ENCODE measurements around the gene SSH2.
"Not testable (repeated sequence)": the region's sequence is repeated elsewhere in the genome, so short reads cannot be mapped to it uniquely, and the experiment has no call there.

Gene SSH2

GRCh38 chr17:29931231-29931932 is 1.4 kb upstream of the SSH2 start:
- DNase-seq (ENCODE audit: low read depth): peak; percentile 48

GRCh38 chr17:29930409-29931010 is 482 bp upstream of the SSH2 start:
- no peak for DNase-seq (ENCODE audit: low read depth)

- DNase-seq (ENCODE audit: low read depth): no peak
These were observed 959 bp downstream of the SSH2 start for GRCh38 chr17:29929006-29929532.

GRCh38 chr17:29927546-29927945 is 2.5 kb downstream of the SSH2 start:
- no peak for DNase-seq (ENCODE audit: low read depth)

- no peak for DNase-seq (ENCODE audit: low read depth)
These were observed 5.2 kb downstream of the SSH2 start for GRCh38 chr17:29924786-29925185.

GRCh38 chr17:29918922-29919856 is 10.8 kb downstream of the SSH2 start:
- DNase-seq (ENCODE audit: low read depth): no peak

GRCh38 chr17:29918016-29918415 is 12.0 kb downstream of the SSH2 start:
- no peak for DNase-seq (ENCODE audit: low read depth)

- no peak for DNase-seq (ENCODE audit: low read depth)
These were observed 15.1 kb downstream of the SSH2 start for GRCh38 chr17:29914819-29915537.

- DNase-seq (ENCODE audit: low read depth): no peak
These were observed 18.3 kb downstream of the SSH2 start for GRCh38 chr17:29911641-29912177.

- DNase-seq (ENCODE audit: low read depth): no peak
These were observed 20.6 kb downstream of the SSH2 start for GRCh38 chr17:29909236-29910003.

GRCh38 chr17:29906969-29907368 is 23.1 kb downstream of the SSH2 start:
- DNase-seq (ENCODE audit: low read depth): no peak

GRCh38 chr17:29905879-29906167 is 24.2 kb downstream of the SSH2 start:
- no peak for DNase-seq (ENCODE audit: low read depth)

- DNase-seq (ENCODE audit: low read depth): no peak
These were observed 24.7 kb downstream of the SSH2 start for GRCh38 chr17:29905086-29905878.

GRCh38 chr17:29903471-29903870 is 26.6 kb downstream of the SSH2 start:
- DNase-seq (ENCODE audit: low read depth): no peak

GRCh38 chr17:29897136-29897535 is 32.9 kb downstream of the SSH2 start:
- not testable (repeated sequence) for DNase-seq (ENCODE audit: low read depth)

GRCh38 chr17:29892201-29892600 is 37.8 kb downstream of the SSH2 start:
- DNase-seq (ENCODE audit: low read depth): no peak

- DNase-seq (ENCODE audit: low read depth): no peak
These were observed 38.9 kb downstream of the SSH2 start for GRCh38 chr17:29891131-29891530.

- DNase-seq (ENCODE audit: low read depth): no peak
These were observed 44.9 kb downstream of the SSH2 start for GRCh38 chr17:29885031-29885640.

GRCh38 chr17:29883497-29883896 is 46.5 kb downstream of the SSH2 start:
- DNase-seq (ENCODE audit: low read depth): no peak

- DNase-seq (ENCODE audit: low read depth): no peak
These were observed 48.8 kb downstream of the SSH2 start for GRCh38 chr17:29881256-29881655.
